ENCODE measurements around the gene MINDY4. TPM values are rescaled to one million over a fixed set of nuclear protein-coding genes. Genes with fewer than 3 reads are reported as not detected.
A peak's percentile ranks its signal among the peaks of the same experiment; 100 is the strongest.

The MINDY4 gene
- total RNA-seq, 1 donor from 2014 or later = 13.8 TPM

- intact Hi-C loops (cut with DNase I) = no loop called here
These were observed 19.4 kb upstream of the MINDY4 start, which contains the start of gene INMT for GRCh38 chr7:30751696-30752273. INMT (plus strand) TSS chr7:30752135; CDS start chr7:30752151, 16 bp downstream.

GRCh38 chr7:30752484-30752883 lies 18.7 kb upstream of the MINDY4 start:
- Histone ChIP-seq H3K27ac (peak overlapping the region; percentile 83), H3K36me3 (peaks cover 14% of the 10 kb centered on the region), H3K27me3 (ENCODE audit: low read depth) (no peaks in the 10 kb centered on the region), H3K4me3 (peak overlapping the region; percentile 63), H3K4me1 (peaks cover 50% of the 10 kb centered on the region), H3K9me3 (no peaks in the 10 kb centered on the region)
- ATAC-seq = no peak
- no peak for DNase-seq
- no peak for TF ChIP-seq CTCF (IDR thresholded peaks at IDR 0.05)
- intact Hi-C loops (cut with DNase I) = no loop called here

More at GRCh38 chr7:30751696-30752273, 19.4 kb upstream of the MINDY4 start, which contains the start of gene INMT:
- H3K36me3 ChIP-seq = peaks cover 8% of the 10 kb centered on the region
- no peaks in the 10 kb centered on the region for H3K27me3 ChIP-seq (ENCODE audit: low read depth)
- H3K4me1 ChIP-seq = peaks cover 43% of the 10 kb centered on the region
- TF ChIP-seq CTCF (IDR thresholded peaks at IDR 0.05) = no peak
- peak within 1 kb of the TSS; percentile 63 for H3K4me3 ChIP-seq
- DNase-seq (no peak), ATAC-seq (peak; percentile 47 to 50)
- H3K9me3 ChIP-seq = no peaks in the 10 kb centered on the region
- peak within 1 kb of the TSS; percentile 83 for H3K27ac ChIP-seq

- intact Hi-C loops (cut with DNase I) = no loop called here
- H3K4me3 ChIP-seq = peak overlapping the region; percentile 63
- peak; percentile 4 to 13 for ATAC-seq
These were observed 18.2 kb upstream of the MINDY4 start for GRCh38 chr7:30752979-30753378.

GRCh38 chr7:30754315-30754877 lies 16.8 kb upstream of the MINDY4 start:
- intact Hi-C loops (cut with DNase I) = no loop called here
- Histone ChIP-seq H3K4me3 (peak overlapping the region; percentile 63), H3K36me3 (peaks cover 14% of the 10 kb centered on the region), H3K27ac (peak overlapping the region; percentile 63), H3K4me1 (peaks cover 61% of the 10 kb centered on the region), H3K27me3 (ENCODE audit: low read depth) (no peaks in the 10 kb centered on the region), H3K9me3 (no peaks in the 10 kb centered on the region)
- ATAC-seq (no peak), DNase-seq (no peak)
- TF ChIP-seq CTCF (IDR thresholded peaks at IDR 0.05) = no peak

More at GRCh38 chr7:30752979-30753378, 18.2 kb upstream of the MINDY4 start:
- TF ChIP-seq CTCF (IDR thresholded peaks at IDR 0.05) = no peak
- no peaks in the 10 kb centered on the region for H3K9me3 ChIP-seq
- peak overlapping the region; percentile 83 for H3K27ac ChIP-seq
- H3K4me1 ChIP-seq = peaks cover 55% of the 10 kb centered on the region
- DNase-seq = peak; percentile 66
- H3K36me3 ChIP-seq = peaks cover 14% of the 10 kb centered on the region
- H3K27me3 ChIP-seq (ENCODE audit: low read depth) = no peaks in the 10 kb centered on the region

- Histone ChIP-seq H3K4me3 (peak overlapping the region; percentile 63), H3K27me3 (ENCODE audit: low read depth) (no peaks in the 10 kb centered on the region), H3K36me3 (peaks cover 14% of the 10 kb centered on the region), H3K9me3 (no peaks in the 10 kb centered on the region), H3K27ac (peak overlapping the region; percentile 63), H3K4me1 (peaks cover 57% of the 10 kb centered on the region)
- intact Hi-C loops (cut with DNase I) = no loop called here
- peak; percentile 23 to 27 for ATAC-seq
- no peak for DNase-seq
- TF ChIP-seq CTCF (IDR thresholded peaks at IDR 0.05) = no peak
These were observed 15.6 kb upstream of the MINDY4 start for GRCh38 chr7:30755384-30756154.
